HG03103 (cell line): ENCODE data around the gene EFNB3.

Experiments
- ATAC-seq: cut with Tn5 transposase; IDR thresholded peaks from one replicate; pipeline ENCODE4 v1.9.1; 2021; ENCODE audit warnings: low read depth; ENCODE audit not compliant: unreplicated experiment

Gene EFNB3

GRCh38 chr17:7697828-7698588, 7.0 kb upstream of the EFNB3 start:
- ATAC-seq = no peak

GRCh38 chr17:7700510-7700909, 4.5 kb upstream of the EFNB3 start:
- no peak for ATAC-seq

GRCh38 chr17:7701681-7702080, 3.3 kb upstream of the EFNB3 start:
- no peak for ATAC-seq

GRCh38 chr17:7702776-7703175, 2.2 kb upstream of the EFNB3 start:
- ATAC-seq = no peak

- ATAC-seq = no peak
These were observed 1.2 kb upstream of the EFNB3 start for GRCh38 chr17:7703584-7704479.

GRCh38 chr17:7705269-7706255, 560 bp downstream of the EFNB3 start:
- no peak for ATAC-seq

GRCh38 chr17:7706631-7707354, 1.8 kb downstream of the EFNB3 start:
- ATAC-seq = no peak

GRCh38 chr17:7707446-7707845, 2.4 kb downstream of the EFNB3 start:
- no peak for ATAC-seq

GRCh38 chr17:7707858-7708750, 3.1 kb downstream of the EFNB3 start:
- ATAC-seq = no peak

GRCh38 chr17:7709031-7709430, 4.0 kb downstream of the EFNB3 start:
- no peak for ATAC-seq

GRCh38 chr17:7710301-7710700, 5.3 kb downstream of the EFNB3 start:
- ATAC-seq = no peak

- no peak for ATAC-seq
These were observed 6.2 kb downstream of the EFNB3 start for GRCh38 chr17:7711051-7711755.

- no peak for ATAC-seq
These were observed 7.2 kb downstream of the EFNB3 start for GRCh38 chr17:7712111-7712771.

- no peak for ATAC-seq
These were observed 8.8 kb downstream of the EFNB3 start for GRCh38 chr17:7713782-7714181.

GRCh38 chr17:7714721-7715594, 10.0 kb downstream of the EFNB3 start:
- no peak for ATAC-seq

GRCh38 chr17:7715936-7716886, 11.2 kb downstream of the EFNB3 start:
- no peak for ATAC-seq
